GM21786 (cell line): Measurements from ENCODE around the gene CD72.
"Not testable (repeated sequence)": the region's sequence is repeated elsewhere in the genome, so short reads cannot be mapped to it uniquely, and the experiment has no call there.

Source experiments
- ATAC-seq: cut with Tn5 transposase; IDR thresholded peaks from one replicate; pipeline ENCODE4 v1.9.1; 2021; ENCODE audit not compliant: unreplicated experiment

CD72 gene

DNA sequence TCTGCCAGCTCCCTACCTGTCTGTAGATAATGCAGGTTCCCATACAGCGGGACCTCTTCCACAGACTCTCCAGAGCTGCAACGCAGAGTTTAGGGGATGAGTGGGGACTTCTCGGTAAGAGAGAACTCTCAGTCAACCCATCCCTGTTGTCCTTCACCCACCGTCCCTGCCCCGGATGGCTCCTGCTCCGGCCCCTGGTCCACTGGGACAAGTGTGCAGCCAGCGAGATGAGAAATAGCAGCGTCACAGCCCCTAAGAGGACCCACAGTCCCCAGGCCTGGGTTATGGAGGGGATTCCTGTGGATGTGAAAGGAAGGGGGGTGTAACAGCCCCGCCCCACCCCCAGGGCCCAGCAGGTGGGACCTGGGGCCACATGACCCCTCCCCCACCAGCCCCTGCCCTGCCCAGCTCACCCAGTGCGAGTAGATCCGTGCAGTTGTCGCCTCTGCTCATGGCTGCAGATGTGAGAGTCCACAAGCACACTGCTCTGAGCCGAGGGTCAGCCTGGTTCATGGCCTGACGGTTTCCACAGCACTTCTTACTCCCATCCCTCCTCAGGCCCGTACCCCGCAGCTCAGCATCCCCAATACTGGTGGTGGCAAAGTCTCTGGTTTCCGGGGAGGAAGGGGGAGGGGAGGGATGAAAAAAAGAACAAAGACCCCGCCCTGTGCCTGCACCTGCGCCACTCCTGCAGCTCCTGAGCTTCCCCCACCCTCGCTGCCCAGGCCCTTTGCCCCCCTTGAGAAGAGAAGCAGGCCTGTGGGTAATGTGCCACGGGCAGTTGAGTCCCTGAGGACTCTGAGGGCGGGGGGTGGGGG is 32.3 kb upstream of the CD72 start, which contains the start of gene SIT1:
TSS of gene SIT1 (minus strand) at position 591 of the 818 bp plus-strand sequence. CDS start at position 513, 78 bp downstream.
- ATAC-seq, result no peak

DNA sequence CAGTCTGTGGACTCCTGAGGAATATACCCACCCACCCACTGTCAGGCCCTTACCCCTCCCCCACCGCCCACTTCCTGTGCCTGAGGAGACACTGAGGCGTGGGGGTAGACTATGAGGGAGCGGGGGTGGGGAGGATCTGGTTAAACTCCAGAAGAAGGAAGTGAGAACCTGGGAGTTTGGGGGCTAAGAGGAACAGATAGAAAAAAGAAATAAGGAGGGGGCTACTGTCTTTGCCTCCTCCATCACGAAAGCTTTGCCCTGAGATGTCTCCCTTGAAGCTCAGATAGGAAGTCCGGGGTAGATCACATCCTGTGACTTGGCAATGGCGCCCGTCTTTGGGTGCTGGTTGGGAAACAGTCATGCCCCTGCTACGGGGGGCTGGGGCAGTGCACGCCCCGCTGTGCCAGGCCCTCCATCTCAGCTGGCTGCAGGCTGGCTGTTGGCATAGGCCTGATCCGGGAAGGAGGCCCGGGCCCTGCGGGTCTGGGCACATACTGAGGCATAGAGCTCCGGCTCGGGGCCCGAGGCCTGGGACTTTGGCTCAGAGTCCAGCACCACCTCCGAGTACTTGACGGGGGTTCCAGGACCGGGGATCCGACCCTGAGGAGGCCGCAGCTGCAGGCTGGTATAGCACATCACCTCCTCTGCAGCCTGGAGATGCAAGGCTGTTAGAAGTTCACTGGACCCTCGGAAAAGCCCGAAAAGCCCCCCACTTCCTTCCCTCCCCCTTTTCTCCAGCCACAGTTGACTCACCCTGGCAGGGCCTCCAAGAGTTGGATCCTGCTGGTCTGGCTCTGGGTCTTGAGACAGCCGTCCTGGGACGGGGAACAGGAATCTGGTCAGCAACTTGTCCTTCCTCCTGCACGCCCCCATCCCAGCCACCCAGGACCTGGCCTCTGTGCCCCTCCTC is 31.5 kb upstream of the CD72 start:
- no peak for ATAC-seq

DNA sequence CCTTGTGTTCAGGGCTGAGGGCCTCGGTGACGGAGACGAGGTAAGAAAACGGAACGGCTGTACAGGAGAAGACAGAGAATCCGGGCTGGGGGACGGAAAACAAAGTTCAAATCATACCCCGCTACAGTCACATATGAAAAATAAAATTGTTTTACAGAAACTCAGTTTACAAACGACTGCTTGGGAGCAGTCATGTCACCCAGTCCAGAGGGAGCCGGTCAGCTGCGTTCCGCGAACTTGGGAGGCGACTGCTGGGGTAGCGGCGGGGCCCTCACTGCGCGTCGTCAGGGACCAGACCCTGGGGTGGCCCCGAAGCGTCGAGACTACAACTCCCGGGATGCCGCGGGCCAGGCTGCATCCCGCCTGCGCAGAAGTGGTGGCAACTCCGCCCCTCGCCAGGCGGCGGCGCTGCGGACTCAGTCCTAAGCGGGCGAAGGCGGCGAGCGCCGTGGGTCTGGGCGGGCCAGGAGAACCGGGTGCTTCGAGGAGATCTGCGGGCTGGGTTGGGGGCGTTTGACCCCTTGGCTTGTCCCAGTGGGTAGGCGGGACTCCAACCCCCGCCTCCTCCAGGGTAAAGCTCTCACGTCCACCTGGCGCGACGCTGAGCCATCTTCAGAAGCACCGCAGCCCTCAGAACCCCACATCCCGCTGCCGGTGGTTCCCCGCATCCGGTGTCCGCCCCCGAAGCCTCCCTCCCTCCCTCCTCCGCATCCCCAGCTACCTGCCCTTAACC is 28.5 kb upstream of the CD72 start:
- ATAC-seq, result peak; percentile 86

DNA sequence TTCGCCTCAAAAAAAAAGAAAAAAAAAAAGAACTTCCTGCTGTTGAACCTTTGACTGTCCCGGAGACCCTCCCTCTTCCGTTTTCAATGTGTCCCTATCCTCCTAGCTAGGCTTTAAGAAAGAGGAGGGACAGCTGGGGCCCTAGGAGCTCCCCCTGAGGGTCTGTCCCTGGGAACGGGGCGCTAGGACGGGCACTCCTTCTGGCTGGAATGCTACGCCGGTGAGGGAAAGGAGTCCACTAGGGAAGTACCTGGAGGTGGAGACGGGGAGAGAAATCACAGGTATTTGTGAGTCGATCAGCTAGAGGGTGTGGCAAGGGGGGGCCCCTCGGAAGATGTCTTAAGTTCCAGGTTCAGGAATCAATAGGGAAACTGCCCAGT is 27.9 kb upstream of the CD72 start:
- ATAC-seq, result no peak

DNA sequence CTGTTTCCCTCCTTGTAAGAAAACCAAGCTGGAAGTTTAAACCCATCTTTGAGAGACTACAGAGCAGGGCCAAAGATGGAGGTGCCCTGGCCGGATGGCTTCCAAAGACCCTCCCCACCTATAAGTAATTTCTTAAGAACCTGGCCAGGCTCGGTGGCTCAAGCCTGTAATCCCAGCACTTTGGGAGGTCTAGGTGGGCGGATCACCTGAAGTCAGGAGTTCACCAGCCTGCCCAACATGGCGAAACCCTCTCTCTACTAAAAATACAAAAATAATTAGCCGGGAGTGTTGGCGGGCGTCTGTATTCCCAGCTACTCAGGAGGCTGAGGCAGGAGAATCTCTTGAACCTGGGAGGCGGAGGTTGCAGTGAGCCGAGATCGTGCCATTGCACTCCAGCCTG is 27.5 kb upstream of the CD72 start:
- ATAC-seq, result not testable (repeated sequence)

DNA sequence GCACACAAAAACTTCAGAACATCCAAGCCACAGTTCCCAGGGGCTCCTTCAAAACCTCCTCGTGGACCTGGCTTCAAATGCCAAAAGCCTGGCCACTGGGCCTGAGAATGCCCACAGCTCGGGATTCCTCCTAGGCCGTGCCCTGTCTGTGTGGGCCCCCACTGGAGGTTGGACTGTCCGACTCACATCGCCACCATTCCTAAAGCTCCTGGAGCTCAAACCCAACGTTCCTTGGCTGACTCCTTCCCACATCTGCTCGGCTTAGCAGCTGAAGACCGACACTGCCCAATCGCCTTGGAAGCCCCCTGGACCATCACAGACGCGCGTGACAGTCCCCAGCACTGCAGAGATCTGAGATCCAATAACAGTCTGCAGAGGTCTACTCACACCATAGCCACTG is 24.8 kb upstream of the CD72 start:
- no peak for ATAC-seq

DNA sequence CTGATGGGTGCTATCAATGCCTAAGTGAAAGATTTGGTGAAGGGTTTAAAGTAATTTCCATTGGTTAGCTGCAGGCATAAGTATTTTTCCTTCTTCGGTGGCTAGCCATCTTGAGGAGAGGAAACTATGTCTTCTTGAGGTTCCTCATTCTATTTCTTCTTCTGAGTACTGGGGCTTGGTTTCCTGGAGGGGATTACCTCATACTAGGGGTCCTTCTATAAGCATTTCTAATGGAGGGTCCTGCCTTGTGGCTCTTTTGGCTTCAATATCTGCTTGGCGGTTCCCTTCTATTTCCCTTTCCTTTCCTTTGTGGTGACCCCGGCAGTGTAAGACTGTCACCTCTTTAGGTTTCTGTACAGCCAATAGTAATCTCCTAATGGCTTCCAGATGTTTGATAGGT is 23.3 kb upstream of the CD72 start:
- not testable (repeated sequence) for ATAC-seq

DNA sequence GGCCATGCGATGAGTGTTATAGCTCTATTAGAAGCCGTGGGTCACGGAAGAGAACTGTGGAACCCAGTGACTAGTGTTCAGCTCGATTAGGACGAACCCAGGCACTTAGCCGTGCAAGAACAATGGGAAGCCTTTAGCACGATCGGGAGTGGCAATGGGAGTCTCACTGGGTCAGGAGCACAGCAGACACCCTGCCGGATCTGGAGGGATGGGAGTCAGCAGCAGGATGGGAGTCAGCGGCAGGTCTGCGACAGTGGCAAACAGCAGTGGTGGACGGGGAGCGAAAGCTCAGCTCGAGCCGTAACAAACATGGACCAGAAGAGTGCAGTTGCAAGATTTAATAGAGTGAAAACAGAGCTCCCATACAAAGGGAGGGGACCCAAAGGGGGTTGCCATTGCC is 22.2 kb upstream of the CD72 start:
- not testable (repeated sequence) for ATAC-seq

DNA sequence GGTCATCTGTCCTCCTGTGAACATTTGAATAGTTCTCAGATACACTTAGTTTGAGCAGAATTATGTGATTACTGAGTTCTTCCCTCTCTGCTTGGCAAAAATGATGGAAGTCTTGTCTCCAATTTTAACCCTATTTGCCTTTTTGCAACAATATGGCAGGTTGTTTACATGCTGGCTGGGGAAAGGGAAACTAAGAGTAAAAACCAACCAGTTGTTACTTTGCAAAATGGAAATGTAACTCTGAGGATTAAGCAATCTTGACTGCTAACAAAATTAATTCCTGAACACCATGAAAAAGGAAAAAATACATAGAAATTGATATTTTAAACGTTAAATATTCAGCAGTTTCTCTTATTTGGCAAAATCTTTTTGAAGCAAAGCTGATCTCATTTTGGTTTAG is 21.4 kb upstream of the CD72 start:
- no peak for ATAC-seq

DNA sequence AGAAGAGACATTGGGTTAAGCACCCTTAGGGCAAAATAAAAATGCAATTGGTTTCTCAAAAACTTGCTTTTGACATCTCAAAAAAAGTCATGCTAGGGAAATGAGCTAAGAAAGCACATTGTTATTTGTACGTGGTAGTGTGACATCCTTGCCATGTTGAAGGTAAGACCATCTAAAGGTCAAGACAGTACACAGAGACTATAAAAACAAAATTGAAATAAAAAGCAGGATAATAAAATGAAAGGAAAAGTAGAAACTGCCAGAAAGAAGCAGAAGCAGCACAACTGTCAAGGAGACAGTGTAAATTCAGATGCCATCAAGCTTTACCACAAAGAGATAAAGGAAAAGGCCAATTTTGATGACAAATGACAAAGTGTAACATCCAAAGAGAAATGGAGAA is 21.0 kb upstream of the CD72 start:
- ATAC-seq, result not testable (repeated sequence)

DNA sequence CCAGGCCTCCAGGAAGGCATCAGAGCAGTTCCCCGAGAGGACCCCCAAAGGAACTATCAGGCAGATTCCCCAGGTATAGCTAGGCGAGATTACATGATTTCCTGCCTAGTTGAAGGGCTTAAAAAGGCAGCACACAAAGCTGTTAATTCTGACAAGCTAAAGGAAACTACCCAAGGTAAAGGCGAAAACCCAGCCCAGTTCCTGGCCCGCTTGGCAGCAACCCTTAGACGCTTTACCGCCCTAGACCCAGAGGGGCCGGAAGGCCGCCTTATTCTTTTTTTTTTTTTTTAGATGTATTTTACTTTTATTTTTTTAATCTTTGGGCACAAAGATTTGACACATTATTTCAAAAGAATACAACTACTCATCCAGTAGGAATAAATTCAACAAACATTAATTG is 20.5 kb upstream of the CD72 start:
- not testable (repeated sequence) for ATAC-seq

DNA sequence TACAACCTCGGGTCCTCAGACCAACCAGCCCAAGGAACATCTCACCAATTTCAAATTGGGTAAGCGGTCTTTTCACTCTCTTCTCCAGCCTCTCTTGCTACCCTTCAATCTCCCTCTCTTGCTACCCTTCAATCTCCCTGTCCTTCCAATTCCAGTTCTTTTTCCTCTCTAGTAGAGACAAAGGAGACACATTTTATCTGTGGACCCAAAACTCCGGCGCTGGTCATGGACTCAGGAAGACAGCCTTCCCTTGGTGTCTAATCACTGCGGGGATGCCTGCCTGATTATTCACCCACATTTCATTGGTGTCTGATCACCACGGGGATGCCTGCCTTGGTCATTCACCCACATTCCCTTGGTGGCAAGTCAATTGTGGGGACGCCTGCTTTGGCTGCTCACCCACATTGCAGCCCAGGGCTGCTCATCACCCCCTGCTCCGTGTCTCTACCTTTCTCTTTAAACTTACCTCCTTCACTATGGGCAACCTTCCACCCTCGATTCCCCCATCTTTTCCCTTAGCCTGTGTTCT is 19.3 kb upstream of the CD72 start:
- ATAC-seq, result not testable (repeated sequence)

DNA sequence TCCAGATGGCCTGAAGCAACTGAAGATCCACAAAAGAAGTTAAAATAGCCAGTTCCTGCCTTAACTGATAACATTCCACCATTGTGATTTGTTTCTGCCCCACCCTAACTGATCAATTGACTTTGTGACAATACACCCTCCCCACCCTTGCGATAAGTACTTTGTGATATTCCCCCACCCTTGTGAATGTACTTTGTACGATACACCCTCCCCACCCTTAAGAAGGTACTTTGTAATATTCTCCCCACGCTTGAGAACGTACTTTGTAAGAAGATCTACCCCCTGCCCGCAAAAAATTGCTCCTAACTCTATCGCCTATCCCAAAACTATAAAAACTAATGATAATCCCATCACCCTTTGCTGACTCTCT is 18.6 kb upstream of the CD72 start:
- not testable (repeated sequence) for ATAC-seq

DNA sequence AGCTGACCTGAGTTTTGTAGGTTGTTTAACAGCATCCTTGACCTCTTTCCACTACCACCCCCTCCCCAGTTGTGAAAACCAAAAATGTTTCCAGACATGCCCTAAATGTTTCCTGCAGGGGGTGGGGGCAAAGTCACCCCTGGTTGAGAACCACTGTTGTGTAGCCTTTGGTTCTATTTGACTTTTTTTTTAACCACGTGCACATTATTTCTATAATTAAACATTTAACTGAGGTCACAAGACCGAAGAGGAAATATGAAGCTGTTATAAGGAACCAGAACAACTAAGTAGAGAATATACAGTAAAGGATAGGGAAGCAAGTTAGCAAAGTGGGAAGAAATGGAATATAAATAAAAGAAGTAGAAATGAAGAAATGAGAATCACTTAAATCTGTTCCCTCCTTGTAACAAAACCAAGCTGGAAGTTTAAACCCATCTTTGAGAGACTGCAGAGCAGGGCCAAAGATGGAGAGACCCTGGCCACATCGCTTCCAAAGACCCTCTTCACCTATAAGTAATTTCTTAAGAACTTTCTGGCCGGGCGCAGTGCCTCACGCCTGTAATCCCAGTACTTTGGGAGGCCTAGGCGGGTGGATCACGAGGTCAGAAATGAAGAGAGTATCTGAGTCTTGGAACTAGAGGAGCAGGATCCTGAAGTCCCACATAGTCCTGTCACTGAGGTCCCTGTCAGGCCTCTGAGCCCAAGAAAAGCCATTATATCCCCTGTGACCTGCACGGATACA is 18.1 kb upstream of the CD72 start:
- no peak for ATAC-seq

DNA sequence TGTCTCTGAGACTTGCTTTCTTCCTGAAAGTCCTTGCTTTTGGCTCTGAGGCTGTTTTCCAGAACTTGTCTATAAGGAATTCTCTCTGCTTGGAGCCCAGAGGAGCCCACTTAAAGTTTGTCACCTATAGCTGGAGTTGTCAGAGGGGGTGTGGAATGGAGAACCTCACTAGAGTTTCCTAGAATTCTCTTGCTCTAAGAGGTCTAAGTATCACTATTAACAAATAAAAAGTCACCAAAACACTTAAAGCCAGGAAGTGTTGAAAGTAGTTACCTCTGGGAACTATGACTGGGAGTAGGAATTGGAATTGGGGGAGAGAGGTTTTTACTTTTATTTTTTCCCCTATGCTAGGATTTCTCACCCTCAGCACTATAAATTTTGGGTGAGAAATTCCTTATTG is 17.5 kb upstream of the CD72 start:
- ATAC-seq, result no peak

DNA sequence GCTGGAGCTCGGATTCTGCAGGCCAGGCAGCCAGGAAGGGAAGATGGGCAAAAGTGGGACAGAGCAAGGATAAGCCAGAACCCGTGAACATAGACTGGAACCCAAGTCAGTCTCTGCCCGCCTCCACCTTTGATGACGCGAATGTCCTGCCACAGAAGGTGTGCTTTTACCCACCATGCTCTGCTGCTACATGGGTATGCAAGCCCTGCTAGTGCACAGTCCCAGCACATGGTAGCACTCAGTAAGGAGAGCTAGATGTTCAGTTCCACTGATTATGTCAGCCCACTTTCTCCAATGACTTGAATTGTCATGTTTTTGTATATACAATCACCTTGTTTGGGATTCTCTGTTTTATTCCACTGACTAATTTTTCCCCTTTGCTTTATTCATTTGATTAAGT is 11.4 kb upstream of the CD72 start:
- ATAC-seq, result no peak

DNA sequence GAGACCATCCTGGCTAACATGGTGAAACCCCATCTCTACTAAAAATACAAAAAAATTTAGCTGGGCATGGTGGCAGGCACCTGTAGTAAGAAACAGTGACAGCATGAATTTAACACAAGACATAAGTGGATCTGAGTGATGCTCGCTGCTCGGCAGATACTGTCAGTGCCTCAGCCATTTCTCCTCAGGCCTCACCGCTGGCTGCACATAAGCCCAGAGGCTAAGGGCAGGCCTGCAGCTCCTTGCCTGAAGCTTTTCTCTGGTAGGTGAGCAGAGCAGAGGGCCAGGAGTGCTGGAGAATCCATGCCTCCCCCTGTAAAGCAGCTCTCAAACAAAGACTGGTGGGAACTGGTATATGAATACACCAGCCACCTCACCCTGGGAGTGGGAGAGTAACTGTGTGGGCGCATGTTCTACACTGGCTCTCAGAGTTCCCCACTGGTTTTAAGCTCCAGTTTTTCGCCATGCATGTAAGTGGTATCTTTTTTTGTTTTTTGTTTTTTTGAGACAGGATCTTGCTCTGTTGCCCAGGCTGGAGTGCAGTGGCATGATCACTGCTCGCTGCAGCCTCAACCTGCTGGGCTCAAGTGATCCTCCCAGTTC is 10.3 kb upstream of the CD72 start:
- no peak for ATAC-seq

DNA sequence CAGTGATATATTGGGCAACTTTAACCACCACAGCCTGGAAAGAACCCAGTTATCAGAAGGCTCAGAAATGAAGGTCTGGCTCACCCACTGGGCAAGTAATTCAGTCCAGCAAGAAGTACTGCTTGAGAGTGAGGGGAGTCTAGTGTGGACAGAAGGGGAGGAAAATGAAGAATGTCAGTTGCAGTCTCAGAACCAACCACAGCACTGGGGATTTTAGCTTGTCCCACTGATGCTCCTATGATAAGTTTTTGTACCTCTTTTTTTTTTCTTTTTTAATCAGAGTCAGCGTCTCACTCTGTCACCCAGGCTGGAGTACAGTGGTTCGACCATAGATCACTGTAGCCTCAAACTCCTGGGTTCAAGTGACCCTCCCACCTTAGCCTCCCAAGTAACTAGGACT is 9.4 kb upstream of the CD72 start:
- ATAC-seq, result no peak

DNA sequence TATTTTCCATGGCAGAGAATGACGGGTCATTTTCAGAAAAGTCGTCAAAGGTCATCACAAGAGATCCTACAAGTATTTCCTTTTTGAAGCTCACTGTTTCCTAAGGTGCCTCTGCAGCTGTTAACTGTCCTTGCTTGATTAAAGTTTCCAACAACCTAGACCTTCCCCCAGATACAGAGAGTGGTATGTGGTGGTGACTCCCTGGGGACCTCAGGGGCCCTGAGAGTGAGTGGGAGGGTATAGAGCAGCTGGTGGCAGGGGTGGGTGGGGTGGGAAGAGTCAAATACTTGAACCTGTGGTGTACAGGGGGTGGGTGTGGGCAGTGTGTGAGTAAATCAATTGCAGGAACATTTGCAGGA is 1.6 kb upstream of the CD72 start:
- peak; percentile 50 for ATAC-seq
